ENCODE measurements around the gene C12orf50. TPM values are rescaled to one million over a fixed set of nuclear protein-coding genes. Genes with fewer than 3 reads are reported as not detected.

Gene C12orf50
- total and polyA plus RNA-seq, 2 of the 8 experiments (the other 6 are each of a cell fraction or from before 2014, with no cell fraction given) = not detected

DNA sequence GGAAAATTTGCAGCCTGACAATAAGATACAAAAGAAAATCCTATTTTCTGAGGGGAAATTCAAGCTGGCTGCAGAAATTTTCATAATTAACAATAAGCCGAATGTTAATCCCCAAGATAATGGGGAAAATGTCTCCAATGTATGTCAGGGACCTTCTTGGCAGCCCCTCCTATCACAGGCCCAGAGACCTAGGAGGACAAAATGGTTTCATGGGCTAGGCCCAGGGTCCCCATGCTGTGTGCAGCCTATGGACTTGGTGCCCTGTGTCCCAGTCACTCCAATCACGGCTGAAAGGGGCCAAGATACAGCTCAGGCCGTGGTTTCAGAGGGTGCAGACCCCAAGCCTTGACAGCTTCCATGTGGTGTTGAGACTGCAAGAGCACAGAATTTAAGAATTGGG lies 11.2 kb downstream of the C12orf50 start:
- Histone ChIP-seq H3K4me2 (ENCODE audit: insufficient read depth in 1 of 2, low read depth in 2 of 2, low read length in 2 of 2) (no peak overlapping the region), H3K4ac (replicated peaks; ENCODE audit: insufficient read length, low read depth, low read length) (no peak overlapping the region), H3K56ac (replicated peaks; ENCODE audit: insufficient read length, low read depth, low read length) (no peak overlapping the region), H3K9me3 (ENCODE audit: insufficient read depth in 2 of 2, low read depth in 1 of 2, low read length in 1 of 2) (peaks cover 6 to 15% of the 10 kb centered on the region in 2 experiments; a peak in 3 of 4 replicates), H2AFZ (ENCODE audit: low read length) (no peak overlapping the region), H2BK20ac (ENCODE audit: low read length) (no peak overlapping the region), H3K27ac (ENCODE audit: low read depth, low read length) (no peak overlapping the region), H3K18ac (ENCODE audit: extremely low read depth, low read length) (no peak overlapping the region), H2AK5ac (ENCODE audit: low read depth, low read length) (no peak overlapping the region), H3K36me3 (ENCODE audit: control insufficient read depth in 2 of 4, insufficient read depth in 4 of 4, low read length in 3 of 4) (no peaks in the 10 kb centered on the region), H4K20me1 (replicated peaks in 1 of 2; ENCODE audit: control insufficient read depth in 1 of 2, insufficient read depth in 2 of 2, low read length in 2 of 2) (no peaks in the 10 kb centered on the region), H3K9ac (replicated peaks in 1 of 4; ENCODE audit: extremely low read depth in 1 of 4, low read depth in 3 of 4, low read length in 3 of 4) (no peak overlapping the region), H3K23me2 (ENCODE audit: low read depth, low read length) (no peaks in the 10 kb centered on the region), H3K79me1 (ENCODE audit: low read depth, low read length) (no peaks in the 10 kb centered on the region), H3K27me3 (replicated peaks in 1 of 4; ENCODE audit: control insufficient read depth in 3 of 4, extremely low read depth in 1 of 4, insufficient read depth in 3 of 4, low read length in 3 of 4) (no peaks in the 10 kb centered on the region), H2BK12ac (ENCODE audit: low read depth, low read length) (no peak overlapping the region), H3K14ac (ENCODE audit: insufficient read length) (no peak overlapping the region), H3K4me3 (ENCODE audit: extremely low read depth in 1 of 4, insufficient read depth in 2 of 4, low read depth in 3 of 4, low read length in 4 of 4) (no peak overlapping the region), H4K91ac (replicated peaks; ENCODE audit: insufficient read length, low read length) (no peak overlapping the region), H3K79me2 (ENCODE audit: control insufficient read depth in 1 of 2, insufficient read depth in 2 of 2, low read length in 2 of 2) (no peaks in the 10 kb centered on the region), H3K23ac (ENCODE audit: insufficient read length) (no peak overlapping the region), H4K5ac (ENCODE audit: insufficient read length, low read depth, low read length) (no peak overlapping the region), H3K4me1 (replicated peaks in 1 of 4; ENCODE audit: control insufficient read depth in 3 of 4, insufficient read depth in 4 of 4, low read length in 3 of 4) (no peaks in the 10 kb centered on the region), H4K8ac (ENCODE audit: extremely low read depth, insufficient read depth, low read length) (no peak overlapping the region), H2BK15ac (ENCODE audit: low read length) (no peak overlapping the region), H2BK120ac (replicated peaks; ENCODE audit: low read depth, low read length) (no peak overlapping the region), H2BK5ac (ENCODE audit: low read depth, low read length) (no peak overlapping the region)
- FAIRE-seq = no peak
- WGBS, 2 experiments (ENCODE audit: extremely low coverage in 1 of 2, insufficient coverage in 1 of 2, insufficient read length in 1 of 2, insufficient replicate concordance in 2 of 2, low coverage in 1 of 2, low lambda C conversion rate in 2 of 2, missing lambda C conversion rate in 1 of 2) = 86% methylated on average over 3 of the region's 3 CpGs; no CpG with 5 or more reads in 1 of the 2 experiments
- no peak for TF ChIP-seq TAF1 (IDR thresholded peaks at IDR 0.05; ENCODE audit: low read depth, low read length)
- no peak for TF ChIP-seq SP2 (IDR thresholded peaks at IDR 0.05; ENCODE audit: low read length)
- ChIA-PET CTCF (ENCODE audit: partially characterized antibody) (no interaction called here), POLR2A (ENCODE audit: partially characterized antibody) (no interaction called here)
- no peak for DNase-seq (ENCODE audit: low read depth in 1 of 2, low spot score in 2 of 2)

Data from H1 (cell line).